Ishikawa (cell line): Measurements from ENCODE around the gene SPECC1.

Experiments
- CEBPB ChIP-seq: IDR thresholded peaks from 2 replicates; pipeline ENCODE4 v1.6.1; 2012
- CREB1 ChIP-seq: IDR thresholded peaks from 2 replicates; pipeline ENCODE4 v1.6.1; 2012; ENCODE audit warnings: low read depth
- EGR1 ChIP-seq: IDR thresholded peaks from 2 replicates; pipeline ENCODE4 v1.6.1; 2012
- EP300 ChIP-seq: IDR thresholded peaks from 2 replicates; pipeline ENCODE4 v1.6.1; 2012; ENCODE audit warnings: borderline replicate concordance
- FOXM1 ChIP-seq: IDR thresholded peaks from 2 replicates; pipeline ENCODE4 v1.6.1; 2012; ENCODE audit warnings: low read depth, borderline replicate concordance
- NFIC ChIP-seq: IDR thresholded peaks from 2 replicates; pipeline ENCODE4 v1.6.1; 2012
- RAD21 ChIP-seq: IDR thresholded peaks from 2 replicates; pipeline ENCODE4 v1.6.1; 2012; ENCODE audit warnings: low read depth
- TAF1 ChIP-seq: IDR thresholded peaks from 2 replicates; pipeline ENCODE4 v1.6.1; 2012; ENCODE audit warnings: low read depth, mild to moderate bottlenecking
- TCF12 ChIP-seq: IDR thresholded peaks from 2 replicates; pipeline ENCODE4 v1.6.1; 2012; ENCODE audit warnings: low read depth
- TEAD4 ChIP-seq: IDR thresholded peaks from 2 replicates; pipeline ENCODE4 v1.6.1; 2012
- YY1 ChIP-seq: IDR thresholded peaks from 2 replicates; pipeline ENCODE4 v1.6.1; 2012; ENCODE audit warnings: low read depth
- ZBTB7A ChIP-seq: IDR thresholded peaks from 2 replicates; pipeline ENCODE4 v1.6.1; 2012; ENCODE audit warnings: low read depth
- TF ChIP-seq, protein P1 (sequence below): IDR thresholded peaks from 2 replicates; pipeline ENCODE4 v1.6.1; 2012
- TF ChIP-seq, protein P2 (sequence below): IDR thresholded peaks from 2 replicates; pipeline ENCODE4 v1.6.1; 2012; ENCODE audit warnings: low read depth, mild to moderate bottlenecking
- TF ChIP-seq, protein P3 (sequence below): IDR thresholded peaks from 2 replicates; pipeline ENCODE4 v1.6.1; 2012

SPECC1 gene

DNA sequence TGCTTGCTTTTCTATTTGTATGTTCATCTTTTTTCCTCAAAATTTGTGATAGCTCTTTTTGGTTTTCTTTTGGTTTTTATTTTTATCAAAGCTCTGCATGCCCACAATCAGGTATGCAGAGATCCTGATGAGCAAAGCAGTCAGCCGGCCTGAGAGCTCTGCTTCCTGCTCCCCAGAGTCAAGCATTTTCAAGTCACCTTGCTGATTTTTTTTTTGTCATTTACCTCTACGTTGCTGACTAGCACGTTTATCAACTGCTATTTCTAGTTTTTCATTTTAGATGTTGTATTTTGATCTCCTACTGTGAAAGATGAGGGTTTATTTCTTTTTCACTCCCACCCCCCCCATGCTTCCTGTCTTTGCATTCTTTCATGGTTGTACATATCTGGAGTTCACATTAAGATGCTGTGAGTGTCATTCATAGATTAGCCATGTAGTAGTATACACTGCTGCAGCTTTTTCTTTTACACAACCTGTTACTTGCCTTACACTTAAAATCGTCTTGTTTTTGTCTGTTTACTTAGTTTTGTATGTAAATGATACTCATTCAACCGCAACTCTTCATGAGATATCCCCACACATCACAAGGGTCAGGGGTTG, 262.0 kb downstream of the SPECC1 start:
- TF ChIP-seq CEBPB = no peak
- TF ChIP-seq, protein P1, sequence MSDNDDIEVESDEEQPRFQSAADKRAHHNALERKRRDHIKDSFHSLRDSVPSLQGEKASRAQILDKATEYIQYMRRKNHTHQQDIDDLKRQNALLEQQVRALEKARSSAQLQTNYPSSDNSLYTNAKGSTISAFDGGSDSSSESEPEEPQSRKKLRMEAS = no peak
- no peak for TF ChIP-seq TCF12
- TF ChIP-seq CREB1 = no peak
- no peak for TF ChIP-seq FOXM1
- no peak for TF ChIP-seq RAD21
- TF ChIP-seq, protein P2, sequence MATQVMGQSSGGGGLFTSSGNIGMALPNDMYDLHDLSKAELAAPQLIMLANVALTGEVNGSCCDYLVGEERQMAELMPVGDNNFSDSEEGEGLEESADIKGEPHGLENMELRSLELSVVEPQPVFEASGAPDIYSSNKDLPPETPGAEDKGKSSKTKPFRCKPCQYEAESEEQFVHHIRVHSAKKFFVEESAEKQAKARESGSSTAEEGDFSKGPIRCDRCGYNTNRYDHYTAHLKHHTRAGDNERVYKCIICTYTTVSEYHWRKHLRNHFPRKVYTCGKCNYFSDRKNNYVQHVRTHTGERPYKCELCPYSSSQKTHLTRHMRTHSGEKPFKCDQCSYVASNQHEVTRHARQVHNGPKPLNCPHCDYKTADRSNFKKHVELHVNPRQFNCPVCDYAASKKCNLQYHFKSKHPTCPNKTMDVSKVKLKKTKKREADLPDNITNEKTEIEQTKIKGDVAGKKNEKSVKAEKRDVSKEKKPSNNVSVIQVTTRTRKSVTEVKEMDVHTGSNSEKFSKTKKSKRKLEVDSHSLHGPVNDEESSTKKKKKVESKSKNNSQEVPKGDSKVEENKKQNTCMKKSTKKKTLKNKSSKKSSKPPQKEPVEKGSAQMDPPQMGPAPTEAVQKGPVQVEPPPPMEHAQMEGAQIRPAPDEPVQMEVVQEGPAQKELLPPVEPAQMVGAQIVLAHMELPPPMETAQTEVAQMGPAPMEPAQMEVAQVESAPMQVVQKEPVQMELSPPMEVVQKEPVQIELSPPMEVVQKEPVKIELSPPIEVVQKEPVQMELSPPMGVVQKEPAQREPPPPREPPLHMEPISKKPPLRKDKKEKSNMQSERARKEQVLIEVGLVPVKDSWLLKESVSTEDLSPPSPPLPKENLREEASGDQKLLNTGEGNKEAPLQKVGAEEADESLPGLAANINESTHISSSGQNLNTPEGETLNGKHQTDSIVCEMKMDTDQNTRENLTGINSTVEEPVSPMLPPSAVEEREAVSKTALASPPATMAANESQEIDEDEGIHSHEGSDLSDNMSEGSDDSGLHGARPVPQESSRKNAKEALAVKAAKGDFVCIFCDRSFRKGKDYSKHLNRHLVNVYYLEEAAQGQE = no peak
- no peak for TF ChIP-seq ZBTB7A
- TF ChIP-seq EGR1 = no peak
- no peak for TF ChIP-seq NFIC
- TF ChIP-seq EP300 = no peak
- TF ChIP-seq, protein P3, sequence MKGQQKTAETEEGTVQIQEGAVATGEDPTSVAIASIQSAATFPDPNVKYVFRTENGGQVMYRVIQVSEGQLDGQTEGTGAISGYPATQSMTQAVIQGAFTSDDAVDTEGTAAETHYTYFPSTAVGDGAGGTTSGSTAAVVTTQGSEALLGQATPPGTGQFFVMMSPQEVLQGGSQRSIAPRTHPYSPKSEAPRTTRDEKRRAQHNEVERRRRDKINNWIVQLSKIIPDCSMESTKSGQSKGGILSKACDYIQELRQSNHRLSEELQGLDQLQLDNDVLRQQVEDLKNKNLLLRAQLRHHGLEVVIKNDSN = no peak
- no peak for TF ChIP-seq TEAD4
- no peak for TF ChIP-seq TAF1
- no peak for TF ChIP-seq YY1

DNA sequence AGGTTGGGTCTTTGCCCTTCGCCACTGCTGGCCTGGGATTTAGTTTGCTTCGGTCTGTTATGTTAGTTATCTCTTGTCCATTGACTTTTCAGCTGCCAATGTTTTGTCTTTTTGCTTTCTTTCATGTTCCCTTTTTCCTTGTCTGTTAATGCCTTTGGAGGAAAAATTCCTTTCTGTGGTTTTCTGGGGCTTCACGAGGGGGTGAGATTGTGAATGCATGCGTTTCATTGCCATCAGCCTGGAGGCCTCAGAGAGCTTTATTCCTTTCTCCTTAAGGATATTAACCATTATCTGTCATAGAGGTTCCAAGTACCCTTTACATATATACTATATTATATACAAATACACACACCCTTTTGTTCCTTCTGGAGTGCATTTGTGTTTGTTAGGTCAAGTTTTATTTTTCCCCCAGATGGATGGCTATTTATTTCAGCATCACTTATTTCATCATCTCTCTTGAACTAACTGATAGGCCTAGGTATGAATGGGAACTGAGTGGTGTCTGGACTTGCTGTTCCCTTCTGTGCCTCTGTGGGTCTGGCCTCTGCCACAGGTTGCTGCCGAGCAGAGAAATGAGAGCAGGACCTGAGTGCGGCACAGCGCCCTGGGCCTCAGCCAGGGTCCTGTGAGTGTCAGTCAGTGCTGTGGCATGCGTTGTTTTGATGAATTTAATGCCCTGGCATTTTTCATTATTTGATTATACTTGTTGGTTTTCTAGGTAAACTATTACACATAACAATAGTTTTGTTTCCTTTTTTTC, 264.8 kb downstream of the SPECC1 start:
- TF ChIP-seq EGR1 (no peak), EP300 (no peak), TAF1 (no peak), CEBPB (no peak), FOXM1 (no peak)
- TF ChIP-seq, protein P2 = no peak

DNA sequence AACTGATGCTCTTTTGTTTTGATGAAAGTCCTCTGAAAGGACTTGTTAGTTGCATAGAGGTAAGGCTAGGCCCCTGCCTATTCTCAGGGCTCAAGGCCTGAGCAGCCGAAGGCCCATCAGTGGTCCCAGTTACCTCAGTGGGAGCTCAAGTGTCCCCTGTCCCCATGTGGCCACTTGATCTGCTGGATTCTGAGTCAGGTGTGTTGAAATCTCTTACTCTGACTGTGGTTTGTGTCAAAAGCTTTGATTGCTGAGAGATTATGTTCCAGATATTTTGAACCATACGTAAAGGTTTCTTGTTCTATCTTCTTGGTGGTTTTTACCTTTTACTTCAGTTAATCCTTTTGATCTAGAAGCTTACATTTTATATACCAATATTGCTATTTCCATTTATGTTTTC, 266.5 kb downstream of the SPECC1 start:
- no peak for TF ChIP-seq ZBTB7A
- TF ChIP-seq YY1 = no peak
- TF ChIP-seq FOXM1 = no peak
- no peak for TF ChIP-seq RAD21
- no peak for TF ChIP-seq EP300
- TF ChIP-seq, protein P2 = no peak
- no peak for TF ChIP-seq TCF12
- TF ChIP-seq, protein P1 = no peak
- TF ChIP-seq NFIC = no peak
- no peak for TF ChIP-seq TEAD4
- no peak for TF ChIP-seq TAF1
- TF ChIP-seq CEBPB = no peak
- TF ChIP-seq EGR1 = no peak
- no peak for TF ChIP-seq CREB1
- TF ChIP-seq, protein P3 = no peak

DNA sequence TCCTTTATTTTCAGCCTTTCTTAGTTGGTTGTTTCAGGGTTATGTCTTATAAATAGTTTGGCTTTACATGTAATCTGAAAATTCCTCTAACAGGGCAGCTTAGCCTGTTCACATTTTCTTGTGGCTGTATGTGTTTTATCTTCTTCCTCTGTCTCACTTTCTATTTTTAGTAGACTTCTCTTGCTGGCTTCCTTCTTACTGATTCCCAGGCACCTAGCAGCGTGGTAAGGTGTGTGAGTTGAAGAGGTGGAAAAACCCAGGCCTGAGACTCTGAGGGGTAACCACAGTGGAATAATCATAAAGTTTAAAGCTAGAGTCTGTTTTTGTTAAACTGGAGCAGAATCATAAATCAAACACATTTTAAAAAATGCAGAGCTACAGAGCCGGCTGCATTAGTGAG, 267.3 kb downstream of the SPECC1 start:
- no peak for TF ChIP-seq ZBTB7A
